ENCODE data around the gene NTPCR.

DNA sequence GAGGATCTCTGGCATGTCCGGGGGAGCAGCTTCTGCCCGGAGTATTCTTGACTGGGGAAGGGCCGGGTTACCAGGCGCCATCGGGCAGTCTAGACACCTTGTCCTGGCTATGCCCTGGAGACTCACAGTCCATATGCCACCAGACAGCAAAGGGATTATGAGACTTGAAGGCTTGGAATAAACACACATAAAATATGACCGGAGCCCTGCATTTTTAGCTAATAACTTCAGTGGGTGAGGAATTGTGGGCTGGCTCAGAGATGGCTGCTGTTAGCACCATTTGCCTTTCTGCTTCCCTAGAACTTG is 15.5 kb downstream of the NTPCR start:
- TF ChIP-seq, protein P1, sequence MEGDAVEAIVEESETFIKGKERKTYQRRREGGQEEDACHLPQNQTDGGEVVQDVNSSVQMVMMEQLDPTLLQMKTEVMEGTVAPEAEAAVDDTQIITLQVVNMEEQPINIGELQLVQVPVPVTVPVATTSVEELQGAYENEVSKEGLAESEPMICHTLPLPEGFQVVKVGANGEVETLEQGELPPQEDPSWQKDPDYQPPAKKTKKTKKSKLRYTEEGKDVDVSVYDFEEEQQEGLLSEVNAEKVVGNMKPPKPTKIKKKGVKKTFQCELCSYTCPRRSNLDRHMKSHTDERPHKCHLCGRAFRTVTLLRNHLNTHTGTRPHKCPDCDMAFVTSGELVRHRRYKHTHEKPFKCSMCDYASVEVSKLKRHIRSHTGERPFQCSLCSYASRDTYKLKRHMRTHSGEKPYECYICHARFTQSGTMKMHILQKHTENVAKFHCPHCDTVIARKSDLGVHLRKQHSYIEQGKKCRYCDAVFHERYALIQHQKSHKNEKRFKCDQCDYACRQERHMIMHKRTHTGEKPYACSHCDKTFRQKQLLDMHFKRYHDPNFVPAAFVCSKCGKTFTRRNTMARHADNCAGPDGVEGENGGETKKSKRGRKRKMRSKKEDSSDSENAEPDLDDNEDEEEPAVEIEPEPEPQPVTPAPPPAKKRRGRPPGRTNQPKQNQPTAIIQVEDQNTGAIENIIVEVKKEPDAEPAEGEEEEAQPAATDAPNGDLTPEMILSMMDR (IDR thresholded peaks at IDR 0.05) = no peak
- no peak for TF ChIP-seq EP300 (IDR thresholded peaks at IDR 0.05)
